A549 (cell line): ENCODE data around the gene PPP1R12B.
"Not testable (repeated sequence)": the region's sequence is repeated elsewhere in the genome, so short reads cannot be mapped to it uniquely, and the experiment has no call there.

Experiments
- EHMT2 ChIP-seq: fragments of 200-600 bp; sonication (generic); IDR thresholded peaks from 2 replicates; pipeline ENCODE4 v1.6.1; 2016; ENCODE audit warnings: antibody characterized with exemption, low read depth, mild to moderate bottlenecking, moderate library complexity
- MAZ ChIP-seq: fragments of 150-350 bp; IDR thresholded peaks from 2 replicates; pipeline ENCODE4 v1.6.1; 2014; ENCODE audit warnings: antibody characterized with exemption, low read depth, low read length, borderline replicate concordance
- POLR2A ChIP-seq: IDR thresholded peaks from 2 replicates; pipeline ENCODE4 v1.6.1; 2012; ENCODE audit warnings: mild to moderate bottlenecking, low read length
- SMC3 ChIP-seq: fragments of >200 bp; sonication (Bioruptor Twin); formaldehyde crosslinking; IDR thresholded peaks from 3 replicates; pipeline ENCODE4 v1.6.1; 2018; ENCODE audit warnings: inconsistent platforms
- TF ChIP-seq, protein P1 (sequence below): fragments of 200-600 bp; sonication (generic); IDR thresholded peaks from 2 replicates; pipeline ENCODE4 v1.6.1; 2016; ENCODE audit warnings: antibody characterized with exemption, mild to moderate bottlenecking, moderate library complexity
- TF ChIP-seq, protein P2 (sequence below): fragments of >200 bp; sonication (Bioruptor Twin); formaldehyde crosslinking; IDR thresholded peaks from 3 replicates; pipeline ENCODE4 v1.5.1; 2016
- TF ChIP-seq, protein P3 (sequence below): IDR thresholded peaks from 2 replicates; pipeline ENCODE4 v1.6.1; 2012

DNA sequence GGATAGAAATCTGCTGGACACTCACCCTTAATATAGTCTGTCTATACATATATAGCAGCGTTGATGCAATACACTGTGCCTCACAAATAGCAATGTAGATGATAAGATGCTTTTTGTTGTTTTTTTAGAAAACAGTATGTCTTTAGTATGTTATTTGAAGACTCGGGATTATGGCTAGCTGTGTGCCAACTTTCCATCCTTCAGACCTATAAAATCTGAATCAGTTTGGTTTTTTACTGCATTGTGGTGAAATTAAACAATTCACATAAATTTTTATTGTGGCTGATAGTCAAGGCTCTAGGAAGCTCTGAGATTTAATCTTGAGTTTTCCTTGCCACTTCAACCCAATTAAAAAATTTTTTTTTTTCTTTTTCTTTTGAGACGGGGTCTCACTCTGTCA, 170.4 kb downstream of the PPP1R12B start:
- TF ChIP-seq, protein P1, sequence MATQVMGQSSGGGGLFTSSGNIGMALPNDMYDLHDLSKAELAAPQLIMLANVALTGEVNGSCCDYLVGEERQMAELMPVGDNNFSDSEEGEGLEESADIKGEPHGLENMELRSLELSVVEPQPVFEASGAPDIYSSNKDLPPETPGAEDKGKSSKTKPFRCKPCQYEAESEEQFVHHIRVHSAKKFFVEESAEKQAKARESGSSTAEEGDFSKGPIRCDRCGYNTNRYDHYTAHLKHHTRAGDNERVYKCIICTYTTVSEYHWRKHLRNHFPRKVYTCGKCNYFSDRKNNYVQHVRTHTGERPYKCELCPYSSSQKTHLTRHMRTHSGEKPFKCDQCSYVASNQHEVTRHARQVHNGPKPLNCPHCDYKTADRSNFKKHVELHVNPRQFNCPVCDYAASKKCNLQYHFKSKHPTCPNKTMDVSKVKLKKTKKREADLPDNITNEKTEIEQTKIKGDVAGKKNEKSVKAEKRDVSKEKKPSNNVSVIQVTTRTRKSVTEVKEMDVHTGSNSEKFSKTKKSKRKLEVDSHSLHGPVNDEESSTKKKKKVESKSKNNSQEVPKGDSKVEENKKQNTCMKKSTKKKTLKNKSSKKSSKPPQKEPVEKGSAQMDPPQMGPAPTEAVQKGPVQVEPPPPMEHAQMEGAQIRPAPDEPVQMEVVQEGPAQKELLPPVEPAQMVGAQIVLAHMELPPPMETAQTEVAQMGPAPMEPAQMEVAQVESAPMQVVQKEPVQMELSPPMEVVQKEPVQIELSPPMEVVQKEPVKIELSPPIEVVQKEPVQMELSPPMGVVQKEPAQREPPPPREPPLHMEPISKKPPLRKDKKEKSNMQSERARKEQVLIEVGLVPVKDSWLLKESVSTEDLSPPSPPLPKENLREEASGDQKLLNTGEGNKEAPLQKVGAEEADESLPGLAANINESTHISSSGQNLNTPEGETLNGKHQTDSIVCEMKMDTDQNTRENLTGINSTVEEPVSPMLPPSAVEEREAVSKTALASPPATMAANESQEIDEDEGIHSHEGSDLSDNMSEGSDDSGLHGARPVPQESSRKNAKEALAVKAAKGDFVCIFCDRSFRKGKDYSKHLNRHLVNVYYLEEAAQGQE, result not testable (repeated sequence)
- TF ChIP-seq, protein P2, sequence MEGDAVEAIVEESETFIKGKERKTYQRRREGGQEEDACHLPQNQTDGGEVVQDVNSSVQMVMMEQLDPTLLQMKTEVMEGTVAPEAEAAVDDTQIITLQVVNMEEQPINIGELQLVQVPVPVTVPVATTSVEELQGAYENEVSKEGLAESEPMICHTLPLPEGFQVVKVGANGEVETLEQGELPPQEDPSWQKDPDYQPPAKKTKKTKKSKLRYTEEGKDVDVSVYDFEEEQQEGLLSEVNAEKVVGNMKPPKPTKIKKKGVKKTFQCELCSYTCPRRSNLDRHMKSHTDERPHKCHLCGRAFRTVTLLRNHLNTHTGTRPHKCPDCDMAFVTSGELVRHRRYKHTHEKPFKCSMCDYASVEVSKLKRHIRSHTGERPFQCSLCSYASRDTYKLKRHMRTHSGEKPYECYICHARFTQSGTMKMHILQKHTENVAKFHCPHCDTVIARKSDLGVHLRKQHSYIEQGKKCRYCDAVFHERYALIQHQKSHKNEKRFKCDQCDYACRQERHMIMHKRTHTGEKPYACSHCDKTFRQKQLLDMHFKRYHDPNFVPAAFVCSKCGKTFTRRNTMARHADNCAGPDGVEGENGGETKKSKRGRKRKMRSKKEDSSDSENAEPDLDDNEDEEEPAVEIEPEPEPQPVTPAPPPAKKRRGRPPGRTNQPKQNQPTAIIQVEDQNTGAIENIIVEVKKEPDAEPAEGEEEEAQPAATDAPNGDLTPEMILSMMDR, result not testable (repeated sequence)
- not testable (repeated sequence) for TF ChIP-seq SMC3, POLR2A, EHMT2, MAZ
- TF ChIP-seq, protein P3, sequence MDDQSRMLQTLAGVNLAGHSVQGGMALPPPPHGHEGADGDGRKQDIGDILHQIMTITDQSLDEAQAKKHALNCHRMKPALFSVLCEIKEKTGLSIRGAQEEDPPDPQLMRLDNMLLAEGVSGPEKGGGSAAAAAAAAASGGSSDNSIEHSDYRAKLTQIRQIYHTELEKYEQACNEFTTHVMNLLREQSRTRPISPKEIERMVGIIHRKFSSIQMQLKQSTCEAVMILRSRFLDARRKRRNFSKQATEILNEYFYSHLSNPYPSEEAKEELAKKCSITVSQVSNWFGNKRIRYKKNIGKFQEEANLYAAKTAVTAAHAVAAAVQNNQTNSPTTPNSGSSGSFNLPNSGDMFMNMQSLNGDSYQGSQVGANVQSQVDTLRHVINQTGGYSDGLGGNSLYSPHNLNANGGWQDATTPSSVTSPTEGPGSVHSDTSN, result not testable (repeated sequence)
